Fibroblast of lung (primary cell): ENCODE data around the gene KLRG1.

ENCODE experiments used
- CTCF ChIP-seq, 2 donors: IDR thresholded peaks in 1 of 2; conservative IDR thresholded peaks in 1 of 2; 1 replicate in 1 of 2; 2 replicates in 1 of 2; pipeline ENCODE4 v1.5.1; 2011 to 2012; ENCODE audit warnings: low read length in 2 of 2, control low read depth in 1 of 2, inconsistent platforms in 1 of 2, low read depth in 1 of 2, mild to moderate bottlenecking in 1 of 2
- EZH2 ChIP-seq: IDR thresholded peaks from 2 replicates; pipeline ENCODE4 v1.5.1; 2012; ENCODE audit warnings: low read length, control low read depth, mild to moderate bottlenecking; ENCODE audit errors: missing control alignments

DNA sequence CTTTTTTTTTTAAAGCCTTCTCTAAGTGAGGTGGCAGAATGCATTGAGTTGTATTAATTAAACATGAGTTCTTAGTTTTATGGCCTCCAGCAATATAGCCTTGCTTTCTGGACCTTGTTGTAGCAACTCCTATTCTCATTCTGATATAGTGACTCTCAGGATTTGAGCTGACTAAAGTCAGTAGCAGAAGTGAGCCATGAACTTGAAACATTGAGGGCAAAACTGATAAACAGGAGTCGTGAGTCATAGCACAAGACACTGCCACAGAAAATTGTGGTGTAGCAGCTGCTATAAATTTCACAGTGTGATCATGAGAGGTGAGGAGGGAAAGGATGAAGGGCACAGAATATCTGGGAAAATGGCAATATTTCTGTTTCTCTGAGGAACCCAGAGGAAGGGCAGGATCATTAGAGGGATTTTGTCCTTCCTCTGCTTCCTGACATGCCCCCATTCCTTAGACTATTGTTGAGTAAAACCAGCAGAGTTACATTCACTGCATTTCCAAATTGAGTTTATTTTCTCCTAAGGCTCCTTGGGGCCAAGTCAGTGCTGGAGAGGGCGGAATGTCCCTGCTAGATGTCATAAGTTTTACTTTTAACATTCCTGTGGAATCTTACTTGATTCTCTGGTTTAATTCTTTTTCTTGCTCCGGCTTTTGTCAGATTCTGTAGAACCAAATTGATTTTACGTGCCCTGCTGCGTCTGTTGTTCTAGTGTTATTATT lies 7.5 kb downstream of the KLRG1 start:
- TF ChIP-seq CTCF (conservative IDR thresholded peaks at IDR 0.05 in 1 of 2, IDR thresholded peaks at IDR 0.05 in 1 of 2; ENCODE audit: low read depth in 1 of 2, low read length in 2 of 2) (no peak), EZH2 (no peak)
